ENCODE results near the gene GTPBP8. TPM values are rescaled to one million over a fixed set of nuclear protein-coding genes. Genes with fewer than 3 reads are reported as not detected.
"Not testable (repeated sequence)": the region's sequence is repeated elsewhere in the genome, so short reads cannot be mapped to it uniquely, and the experiment has no call there.

Gene GTPBP8
- polyA plus RNA-seq, 1 donor = 18.5 TPM

DNA sequence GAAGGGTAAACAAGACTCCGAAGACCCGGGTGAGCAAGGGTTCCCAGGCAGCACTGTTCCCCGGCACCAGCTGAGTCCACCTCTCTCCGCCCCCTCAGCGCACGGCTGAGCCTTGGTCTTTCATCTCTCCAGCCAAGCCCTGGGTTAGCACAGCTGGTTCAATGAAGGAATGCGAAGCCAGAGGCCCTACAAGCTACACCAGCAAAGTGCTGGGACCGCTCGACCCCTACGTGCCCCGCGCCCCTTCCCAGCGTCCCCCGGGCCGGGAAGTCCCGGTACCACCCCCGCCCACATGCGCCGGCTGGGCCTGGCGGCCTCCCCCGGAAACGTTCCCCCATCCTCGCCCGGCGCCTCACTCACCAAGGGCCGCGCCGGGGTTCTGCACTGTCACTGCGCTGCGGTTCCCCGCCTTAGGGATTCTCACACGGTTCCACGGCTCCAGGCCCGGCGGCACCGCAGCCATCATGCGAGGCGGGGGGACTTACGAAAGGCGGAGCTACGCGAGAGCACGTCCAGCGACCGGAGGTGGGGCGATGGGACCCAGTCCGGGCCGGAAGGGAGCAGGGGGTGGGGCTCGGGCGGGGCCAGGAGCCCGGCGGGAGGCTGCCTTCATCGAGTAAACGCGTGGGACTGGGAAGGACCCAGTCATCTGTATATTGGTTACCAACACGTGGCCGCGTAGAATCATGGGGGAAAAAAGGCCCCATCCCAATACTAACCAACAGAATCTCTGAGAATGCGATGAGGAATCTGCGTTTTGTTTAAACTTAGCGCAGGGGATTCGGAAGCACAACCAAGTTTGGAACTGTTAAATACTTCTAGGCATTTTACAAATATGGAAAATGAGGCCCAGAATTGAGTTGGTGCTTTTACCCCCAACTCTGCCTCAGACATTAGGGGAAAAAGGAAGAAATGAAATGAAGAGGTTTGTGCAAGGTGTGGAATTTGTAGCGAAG lies 28.7 kb downstream of the GTPBP8 start:
- Histone ChIP-seq H3K27me3 (ENCODE audit: control insufficient read depth, insufficient read depth, low read length) (no peaks in the 10 kb centered on the region), H3K4me3 (ENCODE audit: low read length) (peak overlapping the region; percentile 90), H3K36me3 (ENCODE audit: control insufficient read depth, insufficient read depth, low read length) (peaks cover 20% of the 10 kb centered on the region), H3K27ac (ENCODE audit: low read length) (peak overlapping the region; percentile 96), H3K9me3 (ENCODE audit: control insufficient read depth, low read depth, low read length) (no peaks in the 10 kb centered on the region), H3K4me1 (ENCODE audit: control insufficient read depth, insufficient read depth, low read length) (peaks cover 7% of the 10 kb centered on the region)
- peak; percentile 92 to 96 for DNase-seq
- 60% methylated on average over 4 of the region's 63 CpGs for WGBS (ENCODE audit: insufficient coverage, low lambda C conversion rate)

DNA sequence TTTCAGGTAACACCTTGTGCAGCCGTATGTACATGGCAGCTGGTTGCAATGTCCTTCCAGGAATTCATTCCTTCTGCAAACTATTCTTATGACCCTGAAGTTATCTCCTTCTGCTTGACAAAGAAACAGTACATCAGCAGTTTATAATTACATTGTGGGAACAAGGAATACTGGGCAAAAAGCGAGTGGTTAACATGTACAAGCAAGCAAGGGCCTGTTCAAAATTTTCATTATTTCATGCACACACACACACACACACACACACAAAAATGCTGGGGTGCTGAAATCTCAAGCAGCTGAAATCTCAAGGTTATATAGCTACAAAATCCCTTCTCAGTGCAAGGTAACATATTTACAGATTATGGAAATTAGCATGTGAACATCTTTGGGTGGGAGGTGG lies 30.7 kb downstream of the GTPBP8 start:
- Histone ChIP-seq H3K9me3 (ENCODE audit: control insufficient read depth, low read depth, low read length) (no peaks in the 10 kb centered on the region), H3K4me3 (ENCODE audit: low read length) (no peak overlapping the region), H3K27me3 (ENCODE audit: control insufficient read depth, insufficient read depth, low read length) (no peaks in the 10 kb centered on the region), H3K36me3 (ENCODE audit: control insufficient read depth, insufficient read depth, low read length) (peaks cover 5% of the 10 kb centered on the region), H3K4me1 (ENCODE audit: control insufficient read depth, insufficient read depth, low read length) (peaks cover 7% of the 10 kb centered on the region), H3K27ac (ENCODE audit: low read length) (no peak overlapping the region)
- no peak for DNase-seq
- WGBS (ENCODE audit: insufficient coverage, low lambda C conversion rate) = no CpG with 5 or more reads among the region's 2 CpGs

DNA sequence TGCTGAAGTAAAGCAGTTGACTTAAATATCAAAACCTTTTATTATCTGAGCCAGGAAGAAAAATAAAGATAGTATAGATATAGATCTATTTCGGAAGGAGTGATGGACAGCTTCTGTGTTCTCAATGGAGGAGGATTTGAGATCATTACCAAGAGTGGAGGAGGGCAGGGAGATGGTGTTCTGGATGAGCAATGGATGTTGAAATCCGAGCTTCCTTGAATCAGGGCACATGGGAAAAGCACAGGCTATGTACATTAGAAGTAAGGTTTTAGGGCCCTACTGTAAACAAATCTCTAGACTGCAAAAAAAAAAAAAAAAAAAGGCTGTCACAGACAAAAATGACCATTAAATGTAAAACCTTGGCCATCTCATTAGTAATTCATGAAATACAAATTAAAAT lies 43.2 kb downstream of the GTPBP8 start:
- Histone ChIP-seq H3K36me3 (ENCODE audit: control insufficient read depth, insufficient read depth, low read length) (no peaks in the 10 kb centered on the region), H3K4me3 (ENCODE audit: low read length) (no peak overlapping the region), H3K4me1 (ENCODE audit: control insufficient read depth, insufficient read depth, low read length) (no peaks in the 10 kb centered on the region), H3K27me3 (ENCODE audit: control insufficient read depth, insufficient read depth, low read length) (no peaks in the 10 kb centered on the region), H3K27ac (ENCODE audit: low read length) (no peak overlapping the region), H3K9me3 (ENCODE audit: control insufficient read depth, low read depth, low read length) (no peaks in the 10 kb centered on the region)
- 100% methylated on average over 1 of the region's 2 CpGs for WGBS (ENCODE audit: insufficient coverage, low lambda C conversion rate)
- DNase-seq = no peak

DNA sequence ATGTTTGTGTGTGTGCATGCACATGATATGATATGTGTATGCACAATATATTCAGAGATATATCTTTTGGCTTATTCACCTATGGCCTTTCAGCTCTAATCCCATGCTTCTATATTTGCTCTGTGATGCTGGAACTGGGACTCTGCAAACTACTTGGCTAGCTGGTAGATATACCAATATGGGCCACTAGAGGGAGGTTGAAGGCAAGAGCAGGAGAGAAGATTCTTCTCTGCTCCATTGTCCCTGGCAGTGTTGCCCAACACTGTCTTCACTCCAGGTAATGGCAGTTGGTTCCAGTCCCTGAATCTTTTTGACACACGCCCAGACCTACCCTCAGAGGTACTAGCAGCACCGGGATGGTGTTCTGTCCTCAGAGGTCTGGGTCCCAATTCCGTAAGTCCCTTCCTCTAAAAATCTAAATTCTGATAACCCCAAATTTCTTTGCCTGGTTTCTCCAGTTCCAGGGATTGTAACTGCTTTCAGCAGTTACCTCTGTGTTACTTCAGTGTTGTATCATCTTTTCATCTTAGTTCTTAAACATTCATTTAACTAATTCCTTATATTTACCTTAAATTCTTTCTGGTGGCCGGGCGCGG lies 44.7 kb downstream of the GTPBP8 start:
- H3K9me3 ChIP-seq (ENCODE audit: control insufficient read depth, low read depth, low read length) = no peaks in the 10 kb centered on the region
- H3K4me3 ChIP-seq (ENCODE audit: low read length) = no peak overlapping the region
- peak; percentile 37 to 38 for DNase-seq
- no peaks in the 10 kb centered on the region for H3K27me3 ChIP-seq (ENCODE audit: control insufficient read depth, insufficient read depth, low read length)
- no CpG with 5 or more reads among the region's 6 CpGs for WGBS (ENCODE audit: insufficient coverage, low lambda C conversion rate)
- H3K27ac ChIP-seq (ENCODE audit: low read length) = no peak overlapping the region
- H3K4me1 ChIP-seq (ENCODE audit: control insufficient read depth, insufficient read depth, low read length) = no peaks in the 10 kb centered on the region
- no peaks in the 10 kb centered on the region for H3K36me3 ChIP-seq (ENCODE audit: control insufficient read depth, insufficient read depth, low read length)

DNA sequence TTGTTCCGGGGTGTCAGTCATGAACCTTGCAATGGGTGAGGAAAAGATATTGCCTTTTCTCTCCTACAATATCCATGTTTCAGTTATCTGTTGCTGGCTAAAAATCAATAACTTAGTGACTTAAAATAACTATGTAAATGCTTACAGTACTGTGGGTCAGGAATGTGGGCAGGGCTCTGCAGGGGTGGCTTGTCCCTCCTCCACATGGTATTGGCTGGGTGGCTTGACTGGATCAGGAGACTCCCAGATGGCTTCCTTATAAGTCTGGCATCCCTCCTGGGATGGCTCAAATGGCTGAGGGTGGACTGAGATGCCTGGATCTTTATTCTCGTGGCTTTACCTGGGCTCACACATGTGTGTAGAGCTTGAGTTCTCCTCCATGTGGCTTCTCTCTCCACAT lies 47.5 kb downstream of the GTPBP8 start:
- WGBS (ENCODE audit: insufficient coverage, low lambda C conversion rate) = no CpG with 5 or more reads among the region's 2 CpGs
- H3K36me3 ChIP-seq (ENCODE audit: control insufficient read depth, insufficient read depth, low read length) = no peaks in the 10 kb centered on the region
- no peak for DNase-seq
- no peaks in the 10 kb centered on the region for H3K9me3 ChIP-seq (ENCODE audit: control insufficient read depth, low read depth, low read length)
- H3K4me1 ChIP-seq (ENCODE audit: control insufficient read depth, insufficient read depth, low read length) = no peaks in the 10 kb centered on the region
- no peak overlapping the region for H3K27ac ChIP-seq (ENCODE audit: low read length)
- H3K4me3 ChIP-seq (ENCODE audit: low read length) = no peak overlapping the region
- H3K27me3 ChIP-seq (ENCODE audit: control insufficient read depth, insufficient read depth, low read length) = no peaks in the 10 kb centered on the region

DNA sequence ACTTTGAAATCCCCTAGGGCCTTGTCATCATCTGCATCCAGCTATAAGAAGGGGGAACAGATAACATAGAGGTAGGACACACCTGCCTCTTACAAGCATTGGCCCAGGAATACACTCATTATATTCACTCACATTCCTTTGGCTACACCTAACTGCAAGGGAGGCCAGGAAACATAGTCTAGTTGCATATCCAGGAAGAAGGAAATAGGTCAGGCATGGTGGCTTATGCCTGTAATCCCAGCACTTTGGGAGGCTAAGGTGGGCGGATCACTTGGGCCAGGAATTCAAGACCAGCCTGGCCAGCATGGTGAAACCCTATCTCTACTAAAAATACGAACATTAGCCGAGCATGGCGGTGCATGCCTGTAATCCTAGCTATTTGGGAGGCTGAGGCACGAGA lies 48.8 kb downstream of the GTPBP8 start:
- no CpG with 5 or more reads among the region's 5 CpGs for WGBS (ENCODE audit: insufficient coverage, low lambda C conversion rate)
- H3K27ac ChIP-seq (ENCODE audit: low read length) = no peak overlapping the region
- no peaks in the 10 kb centered on the region for H3K27me3 ChIP-seq (ENCODE audit: control insufficient read depth, insufficient read depth, low read length)
- H3K36me3 ChIP-seq (ENCODE audit: control insufficient read depth, insufficient read depth, low read length) = no peaks in the 10 kb centered on the region
- no peak overlapping the region for H3K4me3 ChIP-seq (ENCODE audit: low read length)
- DNase-seq = no peak
- no peaks in the 10 kb centered on the region for H3K4me1 ChIP-seq (ENCODE audit: control insufficient read depth, insufficient read depth, low read length)
- H3K9me3 ChIP-seq (ENCODE audit: control insufficient read depth, low read depth, low read length) = no peaks in the 10 kb centered on the region

DNA sequence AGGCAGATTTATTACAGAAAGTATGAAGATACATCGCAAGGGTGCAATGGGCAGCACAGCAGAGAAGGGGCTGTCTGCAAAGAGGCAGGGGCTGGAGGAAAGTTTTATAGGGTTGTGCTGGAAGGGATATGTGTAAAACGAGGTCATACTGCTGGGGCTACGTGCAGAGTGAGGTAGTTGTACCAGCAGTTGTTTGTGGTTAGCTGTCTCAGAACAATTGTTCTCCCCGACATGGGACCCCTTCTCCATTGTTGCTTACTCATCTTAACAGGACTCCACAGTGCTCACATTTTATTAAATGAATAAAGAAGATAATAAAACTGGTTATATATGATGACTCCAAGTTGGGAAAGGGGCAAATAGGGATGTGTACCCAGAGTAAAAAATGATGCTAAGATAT lies 49.4 kb downstream of the GTPBP8 start:
- DNase-seq = no peak
- Histone ChIP-seq H3K9me3 (ENCODE audit: control insufficient read depth, low read depth, low read length) (no peaks in the 10 kb centered on the region), H3K27ac (ENCODE audit: low read length) (no peak overlapping the region), H3K4me3 (ENCODE audit: low read length) (no peak overlapping the region), H3K27me3 (ENCODE audit: control insufficient read depth, insufficient read depth, low read length) (no peaks in the 10 kb centered on the region), H3K4me1 (ENCODE audit: control insufficient read depth, insufficient read depth, low read length) (no peaks in the 10 kb centered on the region), H3K36me3 (ENCODE audit: control insufficient read depth, insufficient read depth, low read length) (no peaks in the 10 kb centered on the region)
- WGBS (ENCODE audit: insufficient coverage, low lambda C conversion rate) = 80% methylated on average over 1 of the region's 4 CpGs

DNA sequence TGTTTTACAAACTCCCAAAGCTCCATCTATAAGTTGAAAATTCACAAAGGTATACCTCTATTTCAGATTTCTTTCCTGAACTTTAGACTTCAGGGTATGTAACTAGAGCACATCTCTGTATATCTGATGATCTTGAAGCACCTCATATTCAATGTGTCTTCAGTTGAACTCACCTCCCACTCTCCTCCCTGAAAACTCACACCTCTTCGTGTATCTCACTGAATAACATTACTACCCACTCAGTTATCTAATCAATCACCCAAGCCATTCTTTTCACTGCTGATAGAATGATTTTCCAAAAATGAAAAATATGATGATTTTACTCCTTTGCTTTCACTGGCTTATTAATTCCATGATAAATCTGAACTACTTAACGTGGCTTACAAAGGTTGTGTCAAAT lies 52.9 kb downstream of the GTPBP8 start:
- Histone ChIP-seq H3K9me3 (ENCODE audit: control insufficient read depth, low read depth, low read length) (peaks cover 7% of the 10 kb centered on the region), H3K36me3 (ENCODE audit: control insufficient read depth, insufficient read depth, low read length) (no peaks in the 10 kb centered on the region), H3K4me3 (ENCODE audit: low read length) (no peak overlapping the region), H3K27ac (ENCODE audit: low read length) (no peak overlapping the region), H3K4me1 (ENCODE audit: control insufficient read depth, insufficient read depth, low read length) (no peaks in the 10 kb centered on the region), H3K27me3 (ENCODE audit: control insufficient read depth, insufficient read depth, low read length) (no peaks in the 10 kb centered on the region)
- DNase-seq = no peak
- no CpG with 5 or more reads among the region's 2 CpGs for WGBS (ENCODE audit: insufficient coverage, low lambda C conversion rate)

DNA sequence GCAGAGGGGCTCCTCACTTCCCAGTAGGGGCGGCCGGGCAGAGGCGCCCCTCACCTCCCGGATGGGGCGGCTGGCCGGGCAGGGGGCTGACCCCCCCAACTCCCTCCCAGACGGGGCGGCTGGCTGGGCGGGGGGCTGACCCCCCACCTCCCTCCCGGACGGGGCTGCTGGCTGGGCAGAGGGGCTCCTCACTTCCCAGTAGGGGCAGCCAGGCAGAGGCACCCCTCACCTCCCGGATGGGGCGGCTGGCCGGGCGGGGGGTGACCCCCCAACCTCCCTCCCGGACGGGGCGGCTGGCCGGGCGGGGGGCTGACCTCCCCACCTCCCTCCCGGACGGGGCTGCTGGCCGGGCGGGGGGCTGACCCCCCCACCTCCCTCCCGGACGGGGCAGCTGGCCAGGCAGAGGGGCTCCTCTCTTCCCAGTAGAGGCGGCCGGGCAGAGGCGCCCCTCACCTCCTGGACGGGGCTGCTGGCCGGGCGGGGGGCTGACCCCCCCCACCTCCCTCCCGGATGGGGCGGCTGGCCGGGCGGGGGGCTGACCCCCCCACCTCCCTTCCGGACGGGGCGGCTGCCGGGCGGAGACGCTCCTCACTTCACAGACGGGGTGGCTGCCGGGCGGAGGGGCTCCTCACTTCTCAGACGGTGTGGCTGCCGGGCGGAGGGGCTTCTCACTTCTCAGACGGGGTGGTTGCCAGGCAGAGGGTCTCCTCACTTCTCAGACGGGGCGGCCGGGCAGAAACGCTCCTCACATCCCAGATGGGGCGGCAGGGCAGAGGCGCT lies 55.6 kb downstream of the GTPBP8 start:
- not testable (repeated sequence) for H3K4me1 ChIP-seq (ENCODE audit: control insufficient read depth, insufficient read depth, low read length); DNase-seq; H3K36me3 ChIP-seq (ENCODE audit: control insufficient read depth, insufficient read depth, low read length); H3K9me3 ChIP-seq (ENCODE audit: control insufficient read depth, low read depth, low read length); H3K4me3 ChIP-seq (ENCODE audit: low read length); H3K27me3 ChIP-seq (ENCODE audit: control insufficient read depth, insufficient read depth, low read length); H3K27ac ChIP-seq (ENCODE audit: low read length)
- WGBS (ENCODE audit: insufficient coverage, low lambda C conversion rate) = no CpG with 5 or more reads among the region's 55 CpGs

DNA sequence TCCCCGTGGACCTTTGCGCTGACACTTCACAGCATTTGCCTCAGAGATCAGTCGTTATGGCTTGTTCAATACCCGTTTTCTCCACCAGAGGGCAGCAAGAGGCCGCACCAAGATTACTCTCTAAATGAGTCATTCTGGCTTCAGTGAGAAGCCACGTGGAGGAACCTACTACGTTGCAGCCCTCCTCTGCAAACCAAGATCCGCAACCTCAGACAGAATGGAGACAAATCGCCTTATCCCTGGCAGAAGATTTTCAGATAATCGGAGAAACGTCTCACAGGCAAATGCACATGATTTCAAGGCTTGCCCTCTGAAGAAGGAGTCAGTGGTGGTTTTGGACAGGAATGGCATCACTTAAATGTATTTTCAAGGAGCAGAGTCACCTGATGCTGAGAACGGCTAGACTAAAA lies 60.5 kb downstream of the GTPBP8 start:
- H3K27ac ChIP-seq (ENCODE audit: low read length) = no peak overlapping the region
- H3K36me3 ChIP-seq (ENCODE audit: control insufficient read depth, insufficient read depth, low read length) = no peaks in the 10 kb centered on the region
- H3K4me3 ChIP-seq (ENCODE audit: low read length) = no peak overlapping the region
- H3K4me1 ChIP-seq (ENCODE audit: control insufficient read depth, insufficient read depth, low read length) = peaks cover 3% of the 10 kb centered on the region
- peaks cover 7% of the 10 kb centered on the region for H3K9me3 ChIP-seq (ENCODE audit: control insufficient read depth, low read depth, low read length)
- H3K27me3 ChIP-seq (ENCODE audit: control insufficient read depth, insufficient read depth, low read length) = no peaks in the 10 kb centered on the region
- WGBS (ENCODE audit: insufficient coverage, low lambda C conversion rate) = 33% methylated on average over 1 of the region's 12 CpGs
- DNase-seq = peak; percentile 62 to 78
